Coronary artery (tissue), 2 donors: ENCODE data around the gene TAF15.

Experiments
- DNase-seq: peaks from one replicate; pipeline ENCODE4 v3.0.0-alpha.2; 2017; ENCODE audit warnings: low spot score
- H3K27ac ChIP-seq, 2 donors: fragments of 200-600 bp; sonication (generic); one replicate each; pipeline ENCODE4 v1.5.1; 2016 to 2019
- H3K4me3 ChIP-seq: fragments of 200-600 bp; sonication (generic); 2 replicates; pipeline ENCODE4 v1.5.1; 2016; ENCODE audit warnings: mild to moderate bottlenecking, moderate library complexity
- CTCF ChIP-seq: fragments of 200-600 bp; sonication (generic); IDR thresholded peaks from one replicate; pipeline ENCODE4 v1.5.1; 2019; ENCODE audit warnings: antibody characterized with exemption

TAF15 gene

GRCh38 chr17:35808962-35809854 is at the start of gene TAF15:
Gene TAF15 (plus strand): TSS chr17:35809484. CDS start chr17:35809570, 86 bp downstream.
- H3K4me3 ChIP-seq, result peak within 1 kb of the TSS; percentile 98
- DNase-seq, result peak; percentile 96
- peak within 1 kb of the TSS; percentile 83 to 98 for H3K27ac ChIP-seq
- TF ChIP-seq CTCF, result peak; percentile 51

GRCh38 chr17:35760587-35760986 is 48.7 kb upstream of the TAF15 start, which contains the start of gene C17orf50:
Gene C17orf50 (plus strand): TSS chr17:35760887. CDS start chr17:35760942, 55 bp downstream.
- Histone ChIP-seq H3K4me3 (no peak within 1 kb of the TSS), H3K27ac (no peak within 1 kb of the TSS)
- no peak for DNase-seq
- no peak for TF ChIP-seq CTCF

DNA sequence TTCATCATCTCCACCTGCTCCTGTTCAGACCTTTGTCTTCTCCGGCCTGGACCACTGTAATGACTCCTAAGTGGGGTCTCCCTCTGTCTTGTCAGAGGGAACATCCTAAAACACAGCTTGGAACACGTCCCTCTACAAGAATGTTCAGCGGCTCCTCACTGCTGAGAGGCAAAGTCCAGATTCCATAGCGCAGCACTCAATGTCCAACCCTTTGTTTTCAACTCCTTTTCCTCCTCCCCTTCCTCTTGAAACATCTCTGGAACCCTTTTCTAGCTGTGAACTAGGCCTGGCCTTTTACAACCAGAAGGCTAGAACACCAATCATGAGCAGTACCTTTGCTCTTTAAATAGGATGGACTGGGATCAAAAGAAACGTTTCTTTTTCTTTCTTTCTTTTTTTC is 47.7 kb upstream of the TAF15 start:
- no peak for TF ChIP-seq CTCF
- no peak overlapping the region for H3K4me3 ChIP-seq
- no peak overlapping the region for H3K27ac ChIP-seq
- no peak for DNase-seq

- Histone ChIP-seq H3K27ac (peak overlapping the region; percentile 32 to 57), H3K4me3 (peak overlapping the region; percentile 71)
- TF ChIP-seq CTCF, result no peak
- no peak for DNase-seq
Observed at GRCh38 chr17:35763767-35764122, 45.5 kb upstream of the TAF15 start.

DNA sequence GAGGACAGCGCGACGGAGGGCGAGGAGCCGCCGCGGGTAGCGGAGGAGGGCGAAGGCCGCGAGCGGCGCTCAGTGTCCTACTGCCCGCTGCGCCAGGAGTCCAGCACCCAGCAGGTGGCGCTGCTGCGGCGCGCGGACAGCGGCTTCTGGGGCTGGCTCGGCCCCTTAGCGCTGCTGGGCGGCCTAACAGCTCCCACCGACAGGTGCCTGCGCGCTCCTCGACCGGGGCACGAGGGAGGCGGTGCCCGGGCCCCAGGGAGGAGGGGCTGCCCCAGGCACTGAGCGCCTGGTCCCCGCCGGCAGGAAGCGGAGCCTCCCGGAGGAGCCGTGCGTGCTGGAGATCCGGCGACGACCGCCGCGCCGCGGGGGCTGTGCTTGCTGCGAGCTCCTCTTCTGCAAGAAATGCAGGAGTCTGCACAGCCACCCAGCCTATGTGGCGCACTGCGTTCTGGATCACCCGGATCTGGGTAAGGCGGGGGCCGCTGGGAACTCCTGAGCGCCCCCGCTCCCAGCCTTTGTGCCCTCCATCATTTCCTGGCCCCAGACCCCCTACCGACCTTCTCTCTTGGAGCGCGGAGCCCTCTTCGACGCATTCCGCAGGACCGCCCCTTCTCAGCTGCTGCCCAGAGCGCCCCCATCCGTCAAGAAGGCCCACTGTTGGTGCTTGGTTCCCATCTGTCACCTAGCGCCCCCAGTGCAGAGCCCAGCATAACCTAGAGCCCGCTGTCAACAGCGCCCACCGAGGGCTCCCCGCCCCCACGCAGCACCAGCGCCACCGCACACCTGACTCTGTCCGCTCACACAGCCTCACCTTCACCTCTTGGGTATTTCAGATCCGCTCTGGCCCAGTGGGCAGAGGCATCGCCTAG is 44.9 kb upstream of the TAF15 start:
- DNase-seq, result peak; percentile 85
- TF ChIP-seq CTCF, result peak; percentile 97
- Histone ChIP-seq H3K27ac (peak overlapping the region; percentile 32 to 57), H3K4me3 (peak overlapping the region; percentile 71)

- Histone ChIP-seq H3K4me3 (no peak overlapping the region), H3K27ac (peak overlapping the region in 1 of 2 donors; percentile 57)
- no peak for TF ChIP-seq CTCF
- DNase-seq, result no peak
Observed at GRCh38 chr17:35765086-35765710, 44.1 kb upstream of the TAF15 start.
